K562 (cell line): ENCODE results near the gene P2RY8. TPM values are rescaled to one million over a fixed set of nuclear protein-coding genes. Genes with fewer than 3 reads are reported as not detected.

Experiments used
- ATAC-seq: fragments of 200-7000 bp; cut with Tn5 transposase; 3 replicates; pipeline ENCODE4 v1.9.1; 2020; ENCODE audit warnings: moderate library complexity
- BruUV-seq: library from RNA; stranded (reverse); fragments of 400-500 nt; replicated peaks from 2 replicates; lab custom pipeline; 2021; lab: Mats Ljungman, UMichigan
- CTCF ChIA-PET: fragments of 300-600 bp; formaldehyde crosslinking; extraction: SDS; loops from one replicate; lab custom pipeline; 2021; ENCODE audit warnings: low intra/inter-chr PET ratio; lab: Yijun Ruan, JAX
- POLR2A ChIA-PET: fragments of 300-600, 350-650 bp; sonication (Branson Sonifier 250); formaldehyde crosslinking; extraction: SDS; loops from one replicate; lab custom pipeline; 2021; ENCODE audit warnings: antibody characterized with exemption, inconsistent platforms; lab: Yijun Ruan, JAX
- DNase-seq, 4 experiments: peaks; one replicate each; pipeline versions ENCODE4 v3.0.0 to v3.0.0-alpha.2; 2011 to 2018; ENCODE audit warnings: low spot score in 3 of 4, mixed read lengths in 3 of 4; ENCODE audit errors: extremely low read depth in 1 of 4
- FAIRE-seq: peaks from 2 replicates; lab custom pipeline; 2011; peaks lifted over from hg19 to GRCh38; lab: Jason Lieb, UNC
- H2AFZ ChIP-seq: 2 replicates; pipeline ENCODE4 v1.6.0; 2011; ENCODE audit warnings: low read depth, low read length, control low read depth, inconsistent platforms
- H3K27ac ChIP-seq: fragments of 200-600 bp; 3 replicates; pipeline ENCODE4 v1.8.0; 2011; ENCODE audit warnings: low read depth, mild to moderate bottlenecking, control low read depth, inconsistent platforms, low read length, moderate library complexity, mixed read lengths; ENCODE audit errors: extremely low read depth
- H3K27me3 ChIP-seq, 2 experiments: fragments of 300-600 bp in 1 of 2; 2 replicates in 1 of 2; 3 replicates in 1 of 2; pipeline versions ENCODE4 v1.6.0 to v1.8.0; 2011; ENCODE audit warnings: inconsistent platforms in 2 of 2, low read length in 2 of 2, mild to moderate bottlenecking in 1 of 2, mixed read lengths in 1 of 2, moderate library complexity in 1 of 2; ENCODE audit not compliant: control insufficient read depth in 2 of 2, insufficient read depth in 2 of 2
- H3K36me3 ChIP-seq: fragments of 300-600 bp; 3 replicates; pipeline ENCODE4 v1.8.0; 2011; ENCODE audit warnings: mild to moderate bottlenecking, low read length, inconsistent platforms; ENCODE audit not compliant: control insufficient read depth, insufficient read depth
- H3K4me1 ChIP-seq, 2 experiments: fragments of 200-600 bp in 1 of 2; replicated peaks in 1 of 2; 2 replicates in 1 of 2; 3 replicates in 1 of 2; pipeline versions ENCODE4 v1.5.1 to v1.8.0; 2011; ENCODE audit warnings: inconsistent platforms in 2 of 2, low read length in 2 of 2, mild to moderate bottlenecking in 1 of 2, mixed read lengths in 1 of 2, moderate library complexity in 1 of 2; ENCODE audit not compliant: control insufficient read depth in 2 of 2, insufficient read depth in 2 of 2
- H3K4me2 ChIP-seq: 2 replicates; pipeline ENCODE4 v1.6.1; 2011; ENCODE audit warnings: low read length, control low read depth, inconsistent platforms, mixed read lengths; ENCODE audit not compliant: insufficient read depth
- H3K4me3 ChIP-seq: fragments of 200-600 bp; sonication (generic), shearing (Covaris generic); 2 replicates; pipeline ENCODE4 v1.5.1; 2016; ENCODE audit warnings: control low read depth, inconsistent platforms
- H3K79me2 ChIP-seq: fragments of 200-600 bp; 3 replicates; pipeline ENCODE4 v1.8.0; 2011; ENCODE audit warnings: low read length, inconsistent platforms; ENCODE audit not compliant: control insufficient read depth, insufficient read depth
- H3K9ac ChIP-seq, 2 experiments: 2 replicates each; pipeline versions ENCODE4 v1.6.0 to v1.6.1; 2011; ENCODE audit warnings: low read depth in 2 of 2, low read length in 2 of 2, control low read depth in 1 of 2, inconsistent platforms in 1 of 2, mild to moderate bottlenecking in 1 of 2, mixed read lengths in 1 of 2; ENCODE audit not compliant: insufficient read depth in 1 of 2
- H3K9me1 ChIP-seq: one replicate; pipeline ENCODE4 v1.6.0; 2011; ENCODE audit warnings: inconsistent platforms, mild to moderate bottlenecking, low read length, moderate library complexity; ENCODE audit not compliant: control insufficient read depth, insufficient read depth
- H3K9me3 ChIP-seq: replicated peaks from 2 replicates; pipeline ENCODE4 v1.5.1; 2011; ENCODE audit warnings: low read depth, low read length, inconsistent platforms; ENCODE audit not compliant: control insufficient read depth, insufficient read depth
- H4K20me1 ChIP-seq: replicated peaks from 2 replicates; pipeline ENCODE4 v1.6.1; 2011; ENCODE audit warnings: low read length, inconsistent platforms, mixed read lengths; ENCODE audit not compliant: control insufficient read depth, insufficient read depth
- BCL6 ChIP-seq: fragments of 250-450 bp; sonication (Bioruptor Pico); IDR thresholded peaks from 2 replicates; pipeline ENCODE4 v1.4.0; 2020
- FOXA3 ChIP-seq, 2 experiments: fragments of 450-650 bp in 1 of 2; sonication (generic) in 1 of 2; formaldehyde crosslinking; IDR thresholded peaks in 1 of 2; conservative IDR thresholded peaks in 1 of 2; 2 replicates each; pipeline versions ENCODE4 v1.4.0 to v1.8.0; 2020 to 2022; ENCODE audit warnings: mild to moderate bottlenecking in 2 of 2, missing genetic modification reagents in 1 of 2
- TARDBP ChIP-seq: fragments of 450-650 bp; IDR thresholded peaks from 2 replicates; pipeline ENCODE4 v1.6.1; 2016
- WGBS: fragments of 100-300 bp; shearing (Covaris generic); methylation state at CpG from one replicate; pipeline ENCODE4 v1.1.6; 2016; ENCODE audit warnings: low coverage, mixed read lengths; ENCODE audit not compliant: insufficient coverage; ENCODE audit errors: missing lambda C conversion rate; 5-methylcytosine and 5-hydroxymethylcytosine counted together
- in situ Hi-C: fragments of 300-500 bp; cut with MboI; formaldehyde crosslinking; loops from 4 replicates; pipeline ENCODE4 v1.15.0; 2018; ENCODE audit warnings: inconsistent platforms, mixed read lengths
- intact Hi-C: fragments of 100-400 bp; cut with micrococcal nuclease; formaldehyde crosslinking; loops from 2 replicates; pipeline ENCODE4 v1.14.2; 2022
- polyA plus RNA-seq, 8 experiments: library from polyadenylated mRNA; depleted of rRNA in 4 of 8; stranded (reverse) in 5 of 8; unstranded in 3 of 8; fragments of >200 nt; fragmentation: Nextera tagmentation in 2 of 8; fragmentation: Illumina TruSeq in 1 of 8; extraction: Ambion mirVana in 2 of 8; extraction: Trizol in 1 of 8; gene quantifications; 2 replicates each; pipeline versions ENCODE4 v1.2.1 to v1.2.3, GENCODE V29; 2011 to 2014; ENCODE audit warnings: inconsistent platforms in 1 of 8, missing spikeins in 1 of 8
- total RNA-seq, 7 experiments: library from RNA; depleted of rRNA in 6 of 7; stranded (reverse); fragments of >200 nt in 6 of 7; fragmentation: Illumina TruSeq in 2 of 7; extraction: Trizol in 2 of 7; gene quantifications; 2 replicates each; pipeline versions ENCODE4 v1.2.1 to v1.2.3, GENCODE V29; 2011 to 2021; ENCODE audit warnings: low replicate concordance in 1 of 7
- TF ChIP-seq, protein P1 (sequence below): sonication (generic); formaldehyde crosslinking; IDR thresholded peaks from 2 replicates; pipeline ENCODE4 v1.4.0; 2020; ENCODE audit warnings: mild to moderate bottlenecking, missing genetic modification reagents
- TF ChIP-seq, protein P2 (sequence below), 3 experiments: fragments of 200-800 bp in 1 of 3; sonication (Bioruptor generic) in 1 of 3; sonication (generic) in 1 of 3; formaldehyde crosslinking in 1 of 3; IDR thresholded peaks; 2 replicates each; pipeline versions ENCODE4 v1.6.1 to v1.8.0; 2016 to 2022; ENCODE audit warnings: mild to moderate bottlenecking in 2 of 3, missing compliant biosample characterization in 2 of 3, missing genetic modification characterization in 2 of 3, missing genetic modification reagents in 1 of 3
- TF ChIP-seq, protein P3 (sequence below): fragments of 250-450 bp; sonication (Bioruptor Pico); IDR thresholded peaks from 2 replicates; pipeline ENCODE4 v1.8.0; 2022; ENCODE audit warnings: inconsistent platforms

The P2RY8 gene
- total and polyA plus RNA-seq, 9 of the 15 experiments (the other 6 are each of a cell fraction or from before 2014, with no cell fraction given): 0.04 to 0.69 (median 0.08) TPM; not detected in 3

DNA sequence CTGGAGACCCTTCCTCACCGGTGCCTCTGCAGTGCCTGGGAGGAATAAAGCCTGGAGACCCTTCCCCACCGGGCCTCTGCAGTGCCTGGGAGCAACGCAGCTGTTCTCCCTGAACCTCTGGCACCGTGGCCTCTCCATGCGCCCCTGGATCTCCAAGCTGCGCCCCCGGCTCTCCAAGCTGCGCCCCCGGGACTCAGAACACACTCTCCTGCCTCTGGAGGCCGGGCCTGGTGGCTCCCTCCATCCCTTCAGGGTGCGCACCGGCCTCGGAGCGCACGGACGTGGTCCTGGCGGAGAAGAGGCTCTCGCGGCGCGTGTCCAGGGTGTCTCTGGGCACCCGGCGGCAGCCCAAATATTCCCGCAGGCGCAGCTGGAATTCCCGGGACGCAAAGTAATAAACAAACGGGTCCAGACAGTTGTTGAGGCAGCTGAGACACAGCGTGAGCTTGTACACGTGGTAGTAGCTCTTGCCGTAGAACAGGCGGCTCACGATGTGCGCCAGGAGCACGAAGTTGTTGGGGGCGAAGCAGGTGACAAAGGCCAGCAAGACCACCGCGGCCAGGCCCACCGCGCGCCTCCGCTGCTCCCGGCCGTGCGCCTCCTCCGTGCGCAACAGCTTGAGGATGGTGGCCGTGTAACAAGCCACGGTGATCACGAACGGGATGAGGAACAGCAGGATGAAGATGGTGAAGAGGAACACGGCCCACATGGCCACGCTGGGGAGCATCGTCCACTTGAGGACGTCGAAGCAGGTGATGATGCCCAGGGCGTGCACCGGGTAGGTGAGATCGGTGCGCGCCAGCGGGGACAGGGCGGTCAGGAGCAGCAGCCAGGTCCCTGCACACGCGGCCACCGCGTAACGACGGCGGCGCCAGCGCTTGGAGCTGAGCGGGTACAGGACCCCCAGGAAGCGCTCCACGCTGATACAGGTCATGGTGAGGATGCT lies 71.4 kb downstream of the P2RY8 start:
- Histone ChIP-seq H3K9me1 (no peaks in the 10 kb centered on the region), H3K36me3 (no peaks in the 10 kb centered on the region), H3K9ac (no peak overlapping the region), H3K4me3 (no peak overlapping the region), H2AFZ (no peak overlapping the region), H3K27me3 (peaks cover 0 to 8% of the 10 kb centered on the region in 2 experiments; a peak in 2 of 5 replicates), H3K9me3 (no peaks in the 10 kb centered on the region), H3K4me2 (no peak overlapping the region), H3K4me1 (no peaks in the 10 kb centered on the region; a peak in 3 of 5 replicates), H3K27ac (no peak overlapping the region), H3K79me2 (no peaks in the 10 kb centered on the region), H4K20me1 (no peaks in the 10 kb centered on the region)
- ChIA-PET CTCF (no interaction called here), POLR2A (no interaction called here)
- WGBS: 39% methylated on average over 44 of the region's 75 CpGs
- intact Hi-C loops: no loop called here
- in situ Hi-C loops: loop anchor here (10.0 to 25.0 kb wide), 2 partner anchors 109 to 1147 kb away; no protein-coding TSS in a partner anchor
- BruUV-seq: no TSS peak
- DNase-seq (no peak), FAIRE-seq (no peak), ATAC-seq (no peak)
- TF ChIP-seq, protein P1, sequence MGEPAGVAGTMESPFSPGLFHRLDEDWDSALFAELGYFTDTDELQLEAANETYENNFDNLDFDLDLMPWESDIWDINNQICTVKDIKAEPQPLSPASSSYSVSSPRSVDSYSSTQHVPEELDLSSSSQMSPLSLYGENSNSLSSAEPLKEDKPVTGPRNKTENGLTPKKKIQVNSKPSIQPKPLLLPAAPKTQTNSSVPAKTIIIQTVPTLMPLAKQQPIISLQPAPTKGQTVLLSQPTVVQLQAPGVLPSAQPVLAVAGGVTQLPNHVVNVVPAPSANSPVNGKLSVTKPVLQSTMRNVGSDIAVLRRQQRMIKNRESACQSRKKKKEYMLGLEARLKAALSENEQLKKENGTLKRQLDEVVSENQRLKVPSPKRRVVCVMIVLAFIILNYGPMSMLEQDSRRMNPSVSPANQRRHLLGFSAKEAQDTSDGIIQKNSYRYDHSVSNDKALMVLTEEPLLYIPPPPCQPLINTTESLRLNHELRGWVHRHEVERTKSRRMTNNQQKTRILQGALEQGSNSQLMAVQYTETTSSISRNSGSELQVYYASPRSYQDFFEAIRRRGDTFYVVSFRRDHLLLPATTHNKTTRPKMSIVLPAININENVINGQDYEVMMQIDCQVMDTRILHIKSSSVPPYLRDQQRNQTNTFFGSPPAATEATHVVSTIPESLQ (CRISPR knock-in tag): no peak
- no peak for TF ChIP-seq FOXA3 (CRISPR knock-in tag; conservative IDR thresholded peaks at IDR 0.05 in 1 of 2, IDR thresholded peaks at IDR 0.05 in 1 of 2)
- TF ChIP-seq, protein P2, sequence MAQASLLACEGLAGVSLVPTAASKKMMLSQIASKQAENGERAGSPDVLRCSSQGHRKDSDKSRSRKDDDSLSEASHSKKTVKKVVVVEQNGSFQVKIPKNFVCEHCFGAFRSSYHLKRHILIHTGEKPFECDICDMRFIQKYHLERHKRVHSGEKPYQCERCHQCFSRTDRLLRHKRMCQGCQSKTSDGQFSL (CRISPR knock-in tag; IDR thresholded peaks at IDR 0.05): no peak
- TF ChIP-seq, protein P2 (tag; IDR thresholded peaks at IDR 0.05): no peak
- no peak for TF ChIP-seq BCL6 (CRISPR knock-in tag)
- no peak for TF ChIP-seq TARDBP
- TF ChIP-seq, protein P3, sequence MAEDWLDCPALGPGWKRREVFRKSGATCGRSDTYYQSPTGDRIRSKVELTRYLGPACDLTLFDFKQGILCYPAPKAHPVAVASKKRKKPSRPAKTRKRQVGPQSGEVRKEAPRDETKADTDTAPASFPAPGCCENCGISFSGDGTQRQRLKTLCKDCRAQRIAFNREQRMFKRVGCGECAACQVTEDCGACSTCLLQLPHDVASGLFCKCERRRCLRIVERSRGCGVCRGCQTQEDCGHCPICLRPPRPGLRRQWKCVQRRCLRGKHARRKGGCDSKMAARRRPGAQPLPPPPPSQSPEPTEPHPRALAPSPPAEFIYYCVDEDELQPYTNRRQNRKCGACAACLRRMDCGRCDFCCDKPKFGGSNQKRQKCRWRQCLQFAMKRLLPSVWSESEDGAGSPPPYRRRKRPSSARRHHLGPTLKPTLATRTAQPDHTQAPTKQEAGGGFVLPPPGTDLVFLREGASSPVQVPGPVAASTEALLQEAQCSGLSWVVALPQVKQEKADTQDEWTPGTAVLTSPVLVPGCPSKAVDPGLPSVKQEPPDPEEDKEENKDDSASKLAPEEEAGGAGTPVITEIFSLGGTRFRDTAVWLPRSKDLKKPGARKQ: no peak
